GM21447 (cell line): ENCODE measurements around the gene TMEM8B.

Source experiments
- ATAC-seq: cut with Tn5 transposase; IDR thresholded peaks from one replicate; pipeline ENCODE4 v1.9.1; 2021; ENCODE audit not compliant: unreplicated experiment

Gene TMEM8B

GRCh38 chr9:35839926-35840325, 10.9 kb downstream of the TMEM8B start:
- no peak for ATAC-seq

GRCh38 chr9:35840881-35841644, 12.0 kb downstream of the TMEM8B start:
- no peak for ATAC-seq

GRCh38 chr9:35841645-35841900, 12.5 kb downstream of the TMEM8B start:
- ATAC-seq = no peak

DNA sequence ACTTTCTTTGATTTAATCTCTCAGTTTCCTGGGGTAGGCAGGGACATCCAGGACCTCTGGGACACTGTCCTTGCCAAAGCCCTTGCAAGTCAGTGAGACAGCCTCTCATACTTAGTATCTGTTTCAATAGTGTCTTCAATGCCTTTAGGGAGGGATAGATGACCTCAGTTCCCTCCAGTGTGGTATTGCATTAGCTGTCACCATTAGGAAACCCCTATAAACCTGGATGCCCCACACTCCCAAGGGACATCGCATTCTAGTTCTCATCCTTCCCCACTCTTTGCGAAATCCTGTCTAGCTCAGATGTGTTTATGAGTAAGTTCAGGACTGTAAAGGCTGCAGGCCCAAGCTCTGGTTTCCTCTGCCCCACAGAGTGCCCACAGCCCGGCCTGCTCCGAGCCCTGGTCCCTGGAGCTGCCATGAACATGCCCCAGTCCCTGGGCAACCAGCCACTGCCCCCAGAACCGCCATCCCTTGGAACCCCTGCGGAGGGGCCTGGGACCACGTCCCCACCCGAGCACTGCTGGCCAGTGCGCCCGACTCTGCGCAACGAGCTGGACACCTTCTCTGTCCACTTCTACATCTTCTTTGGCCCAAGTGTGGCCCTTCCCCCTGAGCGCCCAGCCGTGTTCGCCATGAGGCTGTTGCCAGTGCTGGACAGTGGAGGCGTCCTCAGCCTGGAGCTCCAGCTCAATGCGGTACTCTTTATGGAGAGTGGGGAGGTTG, 13.2 kb downstream of the TMEM8B start:
- ATAC-seq = no peak

- ATAC-seq = peak; percentile 78
Measured at GRCh38 chr9:35842795-35843194, 13.8 kb downstream of the TMEM8B start.

GRCh38 chr9:35844628-35845270, 15.7 kb downstream of the TMEM8B start:
- ATAC-seq = no peak

- ATAC-seq = no peak
Measured at GRCh38 chr9:35845824-35846771, 17.1 kb downstream of the TMEM8B start.

GRCh38 chr9:35847792-35848572, 19.0 kb downstream of the TMEM8B start:
- peak; percentile 91 for ATAC-seq

DNA sequence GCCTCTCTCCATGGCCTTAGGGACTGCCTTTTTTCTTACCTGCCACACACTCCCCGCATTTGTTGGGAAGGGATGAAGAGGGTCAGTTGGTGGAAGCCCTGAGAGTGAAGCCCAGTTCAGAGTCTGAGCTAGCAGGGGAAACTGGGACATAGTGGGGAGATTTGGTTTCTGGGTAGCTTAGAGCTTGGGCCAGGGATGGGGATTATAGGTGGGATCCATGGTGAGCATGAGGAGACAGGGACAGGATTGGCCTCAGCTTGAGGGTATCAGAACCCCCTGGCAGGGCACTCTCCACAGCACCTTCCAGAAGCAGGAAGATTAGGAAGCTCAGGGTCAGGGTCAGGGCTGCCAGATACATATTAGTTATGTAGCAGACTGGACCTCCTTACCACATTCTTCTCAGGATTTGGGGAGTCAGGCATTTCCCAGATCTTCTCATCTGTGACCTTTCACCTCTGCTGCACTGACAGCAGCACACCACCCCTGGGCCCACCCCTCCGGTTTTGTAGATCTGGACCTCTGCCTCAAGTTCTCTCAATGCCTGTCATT, 23.3 kb downstream of the TMEM8B start:
- no peak for ATAC-seq

DNA sequence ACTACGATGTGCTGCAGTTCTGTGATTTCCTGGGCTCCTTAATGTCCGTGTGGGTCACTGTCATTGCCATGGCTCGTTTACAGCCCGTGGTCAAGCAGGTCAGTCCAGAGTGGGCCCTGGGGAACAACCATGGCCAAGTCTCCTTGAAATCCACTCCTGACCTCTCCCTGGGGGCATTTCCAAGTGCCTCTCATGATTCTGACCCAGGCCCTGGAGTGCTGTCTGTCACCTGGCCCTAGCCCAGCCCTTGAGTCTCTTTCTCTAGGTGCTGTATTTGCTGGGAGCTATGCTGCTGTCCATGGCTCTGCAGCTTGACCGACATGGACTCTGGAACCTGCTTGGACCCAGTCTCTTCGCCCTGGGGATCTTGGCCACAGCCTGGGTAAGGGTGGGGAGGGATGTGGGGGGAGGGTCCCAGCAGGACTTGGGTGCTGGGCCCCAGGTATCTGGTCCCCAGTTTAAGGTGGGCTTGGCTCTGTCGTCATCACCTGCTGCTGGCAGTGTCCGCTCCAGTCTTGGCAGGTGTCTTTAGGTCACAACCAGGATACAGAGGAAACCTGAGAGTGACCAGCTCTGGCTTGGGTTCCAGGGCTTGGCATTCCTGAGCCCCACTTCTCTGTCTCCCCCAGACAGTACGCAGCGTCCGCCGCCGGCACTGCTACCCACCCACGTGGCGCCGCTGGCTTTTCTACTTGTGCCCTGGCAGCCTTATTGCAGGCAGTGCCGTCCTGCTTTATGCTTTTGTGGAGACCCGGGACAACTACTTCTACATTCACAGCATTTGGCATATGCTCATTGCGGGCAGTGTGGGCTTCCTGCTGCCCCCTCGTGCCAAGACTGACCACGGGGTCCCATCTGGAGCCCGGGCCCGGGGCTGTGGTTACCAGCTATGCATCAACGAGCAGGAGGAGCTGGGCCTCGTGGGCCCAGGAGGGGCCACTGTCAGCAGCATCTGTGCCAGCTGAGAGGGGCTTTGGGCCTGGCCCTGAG, 24.1 kb downstream of the TMEM8B start:
- no peak for ATAC-seq

DNA sequence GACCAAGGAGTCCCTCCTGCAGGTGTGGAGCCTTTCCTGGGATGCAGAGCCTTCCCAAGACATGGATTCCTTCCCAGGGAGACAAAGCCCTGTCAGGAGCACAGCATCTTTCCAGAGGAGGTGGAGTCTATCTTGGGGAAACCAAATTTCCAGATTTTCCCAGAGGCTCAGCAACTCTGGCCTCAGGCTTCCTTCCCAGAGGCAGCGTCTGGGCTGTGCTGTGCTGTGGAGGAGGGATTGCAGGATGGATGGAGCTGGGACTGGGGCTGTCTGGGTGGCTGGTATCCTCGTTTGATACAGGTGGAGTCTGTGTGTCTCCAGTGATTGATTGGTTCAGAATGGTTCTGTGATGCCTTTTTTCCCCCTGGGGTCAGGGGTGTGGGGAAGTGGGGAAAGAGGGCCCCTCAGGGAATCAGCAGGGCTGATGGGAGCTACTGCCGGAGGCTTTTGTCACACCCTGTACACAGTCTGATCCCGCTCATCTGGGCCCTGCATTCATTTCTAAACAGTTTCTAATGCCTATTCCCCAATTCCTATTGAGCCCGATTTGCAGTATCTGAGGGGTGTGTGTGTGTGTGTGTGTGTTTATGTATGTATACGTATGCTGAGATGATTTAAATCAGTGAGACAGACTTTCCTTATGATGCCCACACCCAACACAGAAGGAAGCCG, 25.2 kb downstream of the TMEM8B start:
- ATAC-seq = no peak

- ATAC-seq = no peak
Measured at GRCh38 chr9:35856206-35856605, 27.2 kb downstream of the TMEM8B start.

DNA sequence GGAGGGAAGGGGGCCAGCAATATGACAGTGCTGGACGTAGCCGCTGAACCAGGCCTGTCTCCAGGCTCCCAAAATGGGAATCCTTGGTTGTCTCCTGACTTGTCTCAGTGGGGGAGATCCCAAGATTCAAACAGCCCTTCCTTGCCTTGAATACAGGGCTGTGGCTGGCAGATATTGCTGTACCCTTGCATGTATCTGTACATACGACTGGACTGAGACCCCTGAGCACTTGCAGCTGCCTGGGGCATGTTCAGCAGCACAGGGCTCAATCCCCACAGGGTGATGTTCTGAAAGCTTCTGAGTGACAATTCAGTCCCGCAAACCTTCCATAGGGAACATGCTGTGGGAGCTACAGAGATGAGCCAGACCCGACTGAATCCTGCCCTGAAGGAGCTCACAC, 27.9 kb downstream of the TMEM8B start:
- no peak for ATAC-seq

GRCh38 chr9:35858458-35858857, 29.4 kb downstream of the TMEM8B start:
- no peak for ATAC-seq

GRCh38 chr9:35859310-35859989, 30.4 kb downstream of the TMEM8B start:
- no peak for ATAC-seq

DNA sequence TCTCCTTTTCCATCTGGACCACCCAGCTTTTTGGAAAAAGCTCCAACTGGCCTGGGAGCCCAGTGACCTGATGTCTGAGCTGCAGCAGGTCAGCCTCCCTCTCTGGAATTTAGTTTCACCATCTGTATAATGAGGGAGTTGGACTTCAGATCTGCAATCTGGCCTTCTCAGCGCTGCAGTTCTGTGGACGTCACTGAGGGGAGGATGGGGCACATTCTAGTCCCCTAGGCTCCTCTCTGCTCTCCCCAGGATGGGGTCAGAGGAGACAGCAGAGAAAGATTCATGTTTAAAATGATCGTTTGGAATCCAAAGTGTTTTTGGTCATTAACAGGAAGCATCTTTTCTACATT, 30.9 kb downstream of the TMEM8B start:
- no peak for ATAC-seq

- no peak for ATAC-seq
Measured at GRCh38 chr9:35861161-35861897, 32.3 kb downstream of the TMEM8B start.
